Measurements from ENCODE around the gene TMEM231. TPM values are rescaled to one million over a fixed set of nuclear protein-coding genes. Genes with fewer than 3 reads are reported as not detected.

Gene TMEM231
- total RNA-seq, 1 donor, result 17.0 TPM

GRCh38 chr16:75529959-75530358, 26.1 kb downstream of the TMEM231 start:
- Histone ChIP-seq H3K79me2 (ENCODE audit: insufficient read depth, low read length) (no peaks in the 10 kb centered on the region), H3K4me3 (ENCODE audit: insufficient read depth, low read length) (no peak overlapping the region), H3K27ac (ENCODE audit: low read depth, low read length) (no peak overlapping the region), H3K27me3 (ENCODE audit: insufficient read depth, low read length) (peaks cover 5% of the 10 kb centered on the region), H4K20me1 (ENCODE audit: insufficient read depth, low read length) (no peaks in the 10 kb centered on the region), H3K4me1 (ENCODE audit: insufficient read depth, low read length) (no peaks in the 10 kb centered on the region), H3K36me3 (ENCODE audit: insufficient read depth, low read length) (no peaks in the 10 kb centered on the region), H2AFZ (ENCODE audit: low read length) (no peak overlapping the region), H3K4me2 (ENCODE audit: insufficient read depth, low read length) (no peak overlapping the region), H3K9me3 (ENCODE audit: low read depth, low read length) (no peaks in the 10 kb centered on the region)
- peak; percentile 47 for DNase-seq (ENCODE audit: insufficient read length, low spot score, missing footprints)
- no peak for TF ChIP-seq CTCF (IDR thresholded peaks at IDR 0.05; ENCODE audit: extremely low read depth, low read depth, low read length)

GRCh38 chr16:75529056-75529905, 26.8 kb downstream of the TMEM231 start:
- Histone ChIP-seq H3K4me2 (ENCODE audit: insufficient read depth, low read length) (no peak overlapping the region), H3K4me1 (ENCODE audit: insufficient read depth, low read length) (no peaks in the 10 kb centered on the region), H3K27ac (ENCODE audit: low read depth, low read length) (no peak overlapping the region), H3K36me3 (ENCODE audit: insufficient read depth, low read length) (no peaks in the 10 kb centered on the region), H2AFZ (ENCODE audit: low read length) (no peak overlapping the region), H3K4me3 (ENCODE audit: insufficient read depth, low read length) (no peak overlapping the region), H4K20me1 (ENCODE audit: insufficient read depth, low read length) (no peaks in the 10 kb centered on the region), H3K79me2 (ENCODE audit: insufficient read depth, low read length) (no peaks in the 10 kb centered on the region), H3K9me3 (ENCODE audit: low read depth, low read length) (no peaks in the 10 kb centered on the region), H3K27me3 (ENCODE audit: insufficient read depth, low read length) (no peaks in the 10 kb centered on the region)
- no peak for TF ChIP-seq CTCF (IDR thresholded peaks at IDR 0.05; ENCODE audit: extremely low read depth, low read depth, low read length)
- no peak for DNase-seq (ENCODE audit: insufficient read length, low spot score, missing footprints)

- H3K79me2 ChIP-seq (ENCODE audit: insufficient read depth, low read length), result no peaks in the 10 kb centered on the region
- H3K27me3 ChIP-seq (ENCODE audit: insufficient read depth, low read length), result no peaks in the 10 kb centered on the region
- H3K9me3 ChIP-seq (ENCODE audit: low read depth, low read length), result no peaks in the 10 kb centered on the region
- no peaks in the 10 kb centered on the region for H3K4me1 ChIP-seq (ENCODE audit: insufficient read depth, low read length)
- H3K36me3 ChIP-seq (ENCODE audit: insufficient read depth, low read length), result no peaks in the 10 kb centered on the region
- H2AFZ ChIP-seq (ENCODE audit: low read length), result no peak overlapping the region
- no peak overlapping the region for H3K27ac ChIP-seq (ENCODE audit: low read depth, low read length)
- no peak overlapping the region for H3K4me2 ChIP-seq (ENCODE audit: insufficient read depth, low read length)
- H4K20me1 ChIP-seq (ENCODE audit: insufficient read depth, low read length), result no peaks in the 10 kb centered on the region
- TF ChIP-seq CTCF (IDR thresholded peaks at IDR 0.05; ENCODE audit: extremely low read depth, low read depth, low read length), result no peak
- no peak for DNase-seq (ENCODE audit: insufficient read length, low spot score, missing footprints)
- H3K4me3 ChIP-seq (ENCODE audit: insufficient read depth, low read length), result no peak overlapping the region
These were observed 28.2 kb downstream of the TMEM231 start for GRCh38 chr16:75527825-75528299.

GRCh38 chr16:75526032-75526790, 29.8 kb downstream of the TMEM231 start:
- Histone ChIP-seq H3K4me3 (ENCODE audit: insufficient read depth, low read length) (no peak overlapping the region), H3K9me3 (ENCODE audit: low read depth, low read length) (no peaks in the 10 kb centered on the region), H3K27me3 (ENCODE audit: insufficient read depth, low read length) (no peaks in the 10 kb centered on the region), H2AFZ (ENCODE audit: low read length) (no peak overlapping the region), H3K4me2 (ENCODE audit: insufficient read depth, low read length) (no peak overlapping the region), H3K79me2 (ENCODE audit: insufficient read depth, low read length) (no peaks in the 10 kb centered on the region), H3K4me1 (ENCODE audit: insufficient read depth, low read length) (no peaks in the 10 kb centered on the region), H4K20me1 (ENCODE audit: insufficient read depth, low read length) (no peaks in the 10 kb centered on the region), H3K27ac (ENCODE audit: low read depth, low read length) (no peak overlapping the region), H3K36me3 (ENCODE audit: insufficient read depth, low read length) (no peaks in the 10 kb centered on the region)
- TF ChIP-seq CTCF (IDR thresholded peaks at IDR 0.05; ENCODE audit: extremely low read depth, low read depth, low read length), result no peak
- no peak for DNase-seq (ENCODE audit: insufficient read length, low spot score, missing footprints)
